Mammary epithelial cell (primary cell): ENCODE results near the gene ABI3.
"Not testable (repeated sequence)": the region's sequence is repeated elsewhere in the genome, so short reads cannot be mapped to it uniquely, and the experiment has no call there.

ENCODE experiments used
- EZH2 ChIP-seq: IDR thresholded peaks from 2 replicates; pipeline ENCODE4 v1.6.1; 2012; ENCODE audit warnings: low read length, inconsistent platforms, borderline replicate concordance
- TF ChIP-seq, protein P1 (sequence below), 2 donors: IDR thresholded peaks in 1 of 2; conservative IDR thresholded peaks in 1 of 2; 2 replicates each; pipeline ENCODE4 v1.5.1; 2011 to 2012; ENCODE audit warnings: inconsistent platforms in 2 of 2, low read length in 2 of 2, mild to moderate bottlenecking in 2 of 2, control low read depth in 1 of 2, low read depth in 1 of 2; ENCODE audit not compliant: insufficient read depth in 1 of 2; ENCODE audit errors: extremely low read depth in 1 of 2

DNA sequence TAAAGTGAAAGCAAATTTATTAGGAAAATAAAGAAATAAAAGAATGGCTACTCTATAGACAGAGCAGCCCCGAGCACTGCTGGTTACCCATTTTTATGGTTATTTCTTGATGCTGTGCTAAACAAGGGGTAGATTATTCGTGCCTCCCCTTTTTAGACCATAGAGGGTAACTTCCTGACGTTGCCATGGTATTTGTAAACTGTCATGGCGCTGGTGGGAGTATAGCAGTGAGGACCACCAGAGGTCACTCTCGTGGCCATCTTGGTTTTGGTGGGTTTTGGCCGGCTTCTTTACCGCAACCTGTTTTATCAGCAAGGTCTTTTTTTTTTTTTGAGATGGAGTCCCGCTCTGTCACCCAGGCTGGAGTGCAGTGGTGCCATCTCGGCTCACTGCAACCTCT lies 51.0 kb downstream of the ABI3 start:
- TF ChIP-seq, protein P1, sequence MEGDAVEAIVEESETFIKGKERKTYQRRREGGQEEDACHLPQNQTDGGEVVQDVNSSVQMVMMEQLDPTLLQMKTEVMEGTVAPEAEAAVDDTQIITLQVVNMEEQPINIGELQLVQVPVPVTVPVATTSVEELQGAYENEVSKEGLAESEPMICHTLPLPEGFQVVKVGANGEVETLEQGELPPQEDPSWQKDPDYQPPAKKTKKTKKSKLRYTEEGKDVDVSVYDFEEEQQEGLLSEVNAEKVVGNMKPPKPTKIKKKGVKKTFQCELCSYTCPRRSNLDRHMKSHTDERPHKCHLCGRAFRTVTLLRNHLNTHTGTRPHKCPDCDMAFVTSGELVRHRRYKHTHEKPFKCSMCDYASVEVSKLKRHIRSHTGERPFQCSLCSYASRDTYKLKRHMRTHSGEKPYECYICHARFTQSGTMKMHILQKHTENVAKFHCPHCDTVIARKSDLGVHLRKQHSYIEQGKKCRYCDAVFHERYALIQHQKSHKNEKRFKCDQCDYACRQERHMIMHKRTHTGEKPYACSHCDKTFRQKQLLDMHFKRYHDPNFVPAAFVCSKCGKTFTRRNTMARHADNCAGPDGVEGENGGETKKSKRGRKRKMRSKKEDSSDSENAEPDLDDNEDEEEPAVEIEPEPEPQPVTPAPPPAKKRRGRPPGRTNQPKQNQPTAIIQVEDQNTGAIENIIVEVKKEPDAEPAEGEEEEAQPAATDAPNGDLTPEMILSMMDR (conservative IDR thresholded peaks at IDR 0.05 in 1 of 2, IDR thresholded peaks at IDR 0.05 in 1 of 2; ENCODE audit: extremely low read depth in 1 of 2, insufficient read depth in 1 of 2, low read depth in 1 of 2, low read length in 2 of 2), result not testable (repeated sequence)
- not testable (repeated sequence) for TF ChIP-seq EZH2
